T47D (cell line): Measurements from ENCODE around the gene RPL5.
"Not testable (repeated sequence)": the region's sequence is repeated elsewhere in the genome, so short reads cannot be mapped to it uniquely, and the experiment has no call there.

Experiments used
- DNase-seq, 2 experiments: peaks; one replicate each; pipeline versions ENCODE4 v3.0.0 to v3.0.0-alpha.2; 2011 to 2012; ENCODE audit warnings: low read depth in 1 of 2, low spot score in 1 of 2
- JUND ChIP-seq: IDR thresholded peaks from 2 replicates; pipeline ENCODE4 v1.6.1; 2012; ENCODE audit warnings: low read depth
- in situ Hi-C: cut with HindIII; loops from 2 replicates; pipeline ENCODE4 v1.10.0; 2016; ENCODE audit warnings: low sequenced_read_pairs, low pct_unique_long_range_greater_than_20kb

RPL5 gene

DNA sequence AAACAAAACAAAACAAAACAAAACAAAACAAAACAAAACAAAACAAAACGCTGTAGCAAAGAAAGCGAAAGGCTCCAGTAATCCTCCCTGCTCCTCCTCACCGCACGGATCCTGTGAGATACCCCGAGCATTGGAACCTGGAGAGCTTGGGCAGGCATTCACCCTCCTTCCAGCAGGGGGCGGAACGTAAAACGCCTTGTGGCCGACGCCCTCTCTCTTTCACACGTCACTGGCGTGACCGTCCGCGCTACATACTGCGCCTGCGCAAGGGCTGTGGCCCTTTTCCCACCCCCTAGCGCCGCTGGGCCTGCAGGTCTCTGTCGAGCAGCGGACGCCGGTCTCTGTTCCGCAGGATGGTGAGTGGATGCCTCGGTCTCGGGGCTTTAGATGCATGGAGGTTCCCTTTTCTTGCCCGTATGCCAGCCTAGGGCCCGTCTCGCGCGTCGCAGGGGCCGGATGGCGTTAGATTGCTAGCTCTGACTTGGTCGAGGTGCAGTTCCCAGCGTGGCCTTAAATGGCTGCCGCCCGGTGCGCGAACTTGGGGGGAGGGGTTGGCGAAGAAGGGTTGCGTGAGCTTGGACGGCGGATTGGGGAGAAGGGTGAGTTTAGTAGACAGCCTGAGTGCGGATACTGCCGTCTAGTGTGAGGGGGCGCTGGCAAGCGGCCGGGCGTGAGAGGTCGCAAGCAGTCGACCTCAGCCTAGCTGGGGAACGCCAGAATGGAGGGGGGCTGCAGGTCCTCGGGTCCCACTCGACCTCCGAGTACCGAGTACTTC lies at the start of gene RPL5:
Gene RPL5, plus strand, starts transcription at position 279 of the 775 bp plus-strand sequence. Its CDS starts 75 bp downstream, at position 354.
- in situ Hi-C loops: no loop called here
- DNase-seq: peak; percentile 79 to 96
- no peak for TF ChIP-seq JUND

- in situ Hi-C loops, DNase-seq: not testable (repeated sequence)
Measured at GRCh38 chr1:92783550-92783949, 48.3 kb upstream of the RPL5 start.

GRCh38 chr1:92784021-92784638 lies 47.7 kb upstream of the RPL5 start:
- peak; percentile 11 to 22 for DNase-seq
- in situ Hi-C loops: no loop called here
- TF ChIP-seq JUND: no peak

GRCh38 chr1:92784639-92785500 lies 47.0 kb upstream of the RPL5 start, which contains the start of gene EVI5:
EVI5 (minus strand) TSS chr1:92785108; CDS start chr1:92736546, 48,562 bp downstream.
- in situ Hi-C loops: no loop called here

DNA sequence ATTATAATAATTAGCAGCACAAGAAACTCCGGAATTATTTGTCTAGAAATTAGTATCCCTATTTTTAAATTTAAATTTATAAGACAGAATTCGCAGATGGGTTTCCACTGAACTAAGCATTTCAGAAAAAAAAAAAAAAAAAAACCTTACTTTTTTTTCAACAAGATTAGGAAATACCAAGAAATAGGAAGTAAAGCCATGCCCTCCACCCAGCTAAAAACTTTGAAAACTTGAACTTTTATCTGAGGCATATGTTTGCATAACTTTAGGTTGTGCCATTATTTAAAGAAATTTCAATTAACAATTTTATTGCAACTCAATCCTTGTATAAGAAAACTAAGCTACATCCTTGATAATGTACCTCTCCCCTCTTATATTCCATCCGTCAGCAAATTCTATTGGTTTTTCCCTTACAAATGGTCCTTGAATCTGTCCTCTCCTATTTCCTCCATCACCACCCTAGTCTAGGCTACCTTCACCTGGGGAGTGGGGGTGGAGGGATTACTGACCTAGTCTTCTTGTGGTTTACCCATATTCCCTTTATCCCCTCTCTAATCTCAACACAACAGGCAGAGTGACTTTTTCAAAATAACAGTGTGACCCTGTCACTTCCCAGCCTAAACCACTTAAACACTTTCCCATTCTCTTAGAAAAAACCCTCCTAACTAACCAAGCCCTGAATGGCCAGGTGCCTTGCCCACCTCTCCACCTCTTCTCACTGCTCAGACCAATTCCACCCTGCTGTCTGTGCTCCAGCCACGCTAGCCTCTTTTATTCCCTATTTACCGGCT lies 45.5 kb upstream of the RPL5 start:
- in situ Hi-C loops: no loop called here
- peak in 1 of 2 experiments; percentile 6 for DNase-seq
- no peak for TF ChIP-seq JUND

More at GRCh38 chr1:92784639-92785500, 47.0 kb upstream of the RPL5 start, which contains the start of gene EVI5:
- peak; percentile 80 to 95 for DNase-seq
- no peak for TF ChIP-seq JUND

- TF ChIP-seq JUND: no peak
- no peak for DNase-seq
- in situ Hi-C loops: no loop called here
Measured at GRCh38 chr1:92790081-92790480, 41.8 kb upstream of the RPL5 start.

DNA sequence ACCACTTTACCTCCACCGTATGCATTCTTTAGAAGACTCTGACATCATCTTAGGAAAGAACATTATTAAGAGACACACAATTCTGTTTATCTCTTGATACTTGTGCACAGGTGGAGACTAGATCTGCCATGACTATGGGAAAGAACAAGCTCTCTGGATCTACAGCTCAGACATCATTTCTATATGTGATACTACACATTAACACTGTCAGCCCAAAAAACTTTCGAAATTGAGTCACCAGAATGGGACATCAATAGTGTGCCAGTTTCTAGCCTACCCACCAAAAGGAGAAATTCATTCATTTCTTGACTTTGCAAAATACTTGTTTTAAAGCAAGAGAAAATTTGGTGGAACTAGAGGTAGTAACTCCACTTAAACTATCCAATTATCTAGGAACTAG lies 41.0 kb upstream of the RPL5 start:
- no peak for DNase-seq
- in situ Hi-C loops: no loop called here
- no peak for TF ChIP-seq JUND

DNA sequence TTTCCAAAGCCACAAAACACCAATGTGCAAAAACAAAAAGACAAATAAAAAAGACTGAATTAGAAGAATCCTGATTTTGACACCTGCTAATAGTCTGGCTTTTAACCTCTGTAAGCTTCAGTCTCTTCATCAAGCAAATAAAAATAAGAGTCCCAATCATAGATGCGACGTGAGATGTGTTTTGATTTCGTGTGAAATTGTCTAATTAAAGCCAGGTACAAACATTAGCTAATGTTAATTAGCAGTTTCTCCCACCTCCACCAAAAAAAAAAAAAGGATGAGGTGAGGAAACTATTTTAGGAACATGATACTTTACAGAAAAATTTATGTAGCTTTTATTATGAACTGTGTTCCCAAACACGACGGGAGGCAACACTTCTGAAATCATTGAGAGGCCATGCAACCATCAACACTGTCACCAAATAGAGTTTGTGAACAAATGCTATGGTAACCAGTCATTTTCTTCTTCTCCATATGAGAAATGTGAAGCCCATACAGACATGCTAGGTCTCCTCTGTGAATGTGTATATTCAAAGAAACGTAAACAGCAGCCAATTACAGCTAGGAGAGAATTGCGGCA lies 40.3 kb upstream of the RPL5 start:
- DNase-seq: no peak
- TF ChIP-seq JUND: no peak
- in situ Hi-C loops: no loop called here

GRCh38 chr1:92792340-92792782 lies 39.5 kb upstream of the RPL5 start:
- TF ChIP-seq JUND: no peak
- in situ Hi-C loops: no loop called here
- DNase-seq: no peak

- no peak for TF ChIP-seq JUND
- no peak for DNase-seq
- in situ Hi-C loops: no loop called here
Measured at GRCh38 chr1:92795166-92795565, 36.7 kb upstream of the RPL5 start.

DNA sequence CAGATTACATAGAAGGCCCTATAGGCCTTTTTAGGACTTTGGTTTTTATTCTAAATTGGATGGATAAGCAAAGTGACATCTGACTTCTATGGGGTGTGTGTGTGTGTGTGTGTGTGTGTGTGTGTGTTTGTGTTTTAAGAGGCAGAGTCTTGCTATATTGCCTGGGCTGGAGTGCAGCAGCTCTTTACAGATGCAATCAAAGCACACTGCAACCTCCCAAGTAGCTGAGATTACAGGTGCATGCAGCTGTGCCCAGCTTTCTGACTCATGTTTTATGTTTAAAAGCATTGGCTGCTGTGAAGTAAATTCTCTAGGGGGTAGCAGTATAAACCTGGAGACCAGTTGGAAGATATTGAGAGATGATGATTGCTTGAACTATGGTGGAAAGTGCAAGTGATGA lies 34.5 kb upstream of the RPL5 start:
- DNase-seq: no peak
- in situ Hi-C loops: no loop called here
- TF ChIP-seq JUND: no peak

DNA sequence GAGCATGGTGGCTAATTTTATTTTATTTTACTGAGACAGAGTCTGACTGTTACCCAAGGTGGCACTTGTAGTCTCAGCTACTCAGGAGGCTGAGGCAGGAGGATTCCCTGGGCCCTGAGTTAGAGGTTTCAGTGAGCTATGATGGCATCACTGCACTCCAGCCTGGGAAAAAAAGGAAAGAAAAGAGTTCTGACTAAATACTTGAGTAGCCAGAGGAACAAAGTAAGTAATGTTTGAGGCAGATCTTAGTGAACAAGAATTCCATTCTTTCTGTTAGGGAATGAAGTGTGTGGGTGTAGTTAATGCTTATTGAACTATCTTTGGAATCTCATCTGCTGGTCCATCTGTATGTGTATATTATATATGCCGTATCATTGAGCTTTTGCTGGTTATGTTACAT lies 33.9 kb upstream of the RPL5 start:
- DNase-seq: no peak
- TF ChIP-seq JUND: no peak
- in situ Hi-C loops: no loop called here
